HEK293 (cell line): ENCODE data around the gene NPW.

ENCODE experiments used
- CTCF ChIA-PET: fragments of 350-600 bp; formaldehyde crosslinking; extraction: SDS; loops from one replicate; lab custom pipeline; 2021; ENCODE audit warnings: antibody characterized with exemption; lab: Yijun Ruan, JAX
- POLR2A ChIA-PET: fragments of 300-600 bp; formaldehyde crosslinking; extraction: SDS; loops from one replicate; lab custom pipeline; 2020; ENCODE audit warnings: antibody characterized with exemption, inconsistent platforms; lab: Yijun Ruan, JAX
- H3K27ac ChIP-seq: fragments of 200-500 bp; sonication (Bioruptor generic); 2 replicates; pipeline ENCODE4 v1.5.1; 2014; ENCODE audit warnings: low read depth, low read length, control low read depth, inconsistent platforms; ENCODE audit errors: extremely low read depth
- H3K36me3 ChIP-seq, 2 experiments: fragments of 200-500 bp in 1 of 2; sonication (Bioruptor generic) in 1 of 2; 1 replicate in 1 of 2; 2 replicates in 1 of 2; pipeline ENCODE4 v1.5.1; 2014 to 2017; ENCODE audit warnings: inconsistent platforms in 2 of 2, low read length in 2 of 2; ENCODE audit not compliant: control insufficient read depth in 2 of 2, insufficient read depth in 1 of 2
- H3K4me1 ChIP-seq: fragments of 200-500 bp; sonication (Bioruptor generic); 2 replicates; pipeline ENCODE4 v1.5.1; 2014; ENCODE audit warnings: mild to moderate bottlenecking, low read length, inconsistent platforms; ENCODE audit not compliant: control insufficient read depth, insufficient read depth
- H3K4me3 ChIP-seq: 2 replicates; pipeline ENCODE4 v1.5.1; 2011; ENCODE audit warnings: low read depth, mild to moderate bottlenecking, control low read depth, low read length, moderate library complexity
- H3K9me3 ChIP-seq: fragments of 200-500 bp; sonication (Bioruptor generic); 2 replicates; pipeline ENCODE4 v1.5.1; 2014; ENCODE audit warnings: low read depth, low read length, inconsistent platforms; ENCODE audit not compliant: control insufficient read depth, insufficient read depth
- CTCF ChIP-seq: fragments of 450-650 bp; formaldehyde crosslinking; IDR thresholded peaks from 2 replicates; pipeline ENCODE4 v1.5.1; 2016; ENCODE audit warnings: missing biosample characterization, missing genetic modification characterization
- EGR2 ChIP-seq: fragments of 450-650 bp; formaldehyde crosslinking; IDR thresholded peaks from 2 replicates; pipeline ENCODE4 v1.5.1; 2016; ENCODE audit warnings: low read depth, missing biosample characterization, missing genetic modification characterization
- GLIS2 ChIP-seq: fragments of 450-650 bp; formaldehyde crosslinking; IDR thresholded peaks from 2 replicates; pipeline ENCODE4 v1.5.1; 2016; ENCODE audit warnings: missing biosample characterization, missing genetic modification characterization
- HOXC10 ChIP-seq: sonication (generic); formaldehyde crosslinking; IDR thresholded peaks from 2 replicates; pipeline ENCODE4 v1.8.1; 2023; ENCODE audit warnings: mild to moderate bottlenecking, missing genetic modification reagents
- KLF9 ChIP-seq: fragments of 450-650 bp; formaldehyde crosslinking; IDR thresholded peaks from 2 replicates; pipeline ENCODE4 v1.5.1; 2016; ENCODE audit warnings: missing biosample characterization, missing genetic modification characterization, low read depth
- OVOL3 ChIP-seq: fragments of 450-650 bp; formaldehyde crosslinking; IDR thresholded peaks from 2 replicates; pipeline ENCODE4 v1.5.1; 2016; ENCODE audit warnings: missing biosample characterization, missing genetic modification characterization
- SALL2 ChIP-seq: fragments of 450-650 bp; formaldehyde crosslinking; IDR thresholded peaks from 2 replicates; pipeline ENCODE4 v1.5.0; 2017; ENCODE audit warnings: missing biosample characterization, mild to moderate bottlenecking, missing genetic modification characterization, borderline replicate concordance
- SP2 ChIP-seq: fragments of 450-650 bp; formaldehyde crosslinking; IDR thresholded peaks from 2 replicates; pipeline ENCODE4 v1.5.1; 2016; ENCODE audit warnings: missing biosample characterization, missing genetic modification characterization
- SP7 ChIP-seq: fragments of 450-650 bp; formaldehyde crosslinking; IDR thresholded peaks from 2 replicates; pipeline ENCODE4 v1.5.1; 2016; ENCODE audit warnings: missing biosample characterization, missing genetic modification characterization
- TCF7L2 ChIP-seq: IDR thresholded peaks from 2 replicates; pipeline ENCODE4 v1.6.1; 2011; ENCODE audit warnings: low read depth, mild to moderate bottlenecking, inconsistent platforms, low read length, moderate library complexity, borderline replicate concordance
- ZBTB8A ChIP-seq: fragments of 450-650 bp; formaldehyde crosslinking; IDR thresholded peaks from 2 replicates; pipeline ENCODE4 v1.5.1; 2016; ENCODE audit warnings: missing biosample characterization, missing genetic modification characterization
- ZFP69B ChIP-seq: fragments of 450-650 bp; formaldehyde crosslinking; IDR thresholded peaks from 2 replicates; pipeline ENCODE4 v1.5.1; 2016; ENCODE audit warnings: missing biosample characterization, missing genetic modification characterization
- ZNF132 ChIP-seq: fragments of 450-650 bp; formaldehyde crosslinking; IDR thresholded peaks from 2 replicates; pipeline ENCODE4 v1.5.1; 2017; ENCODE audit warnings: missing biosample characterization, missing genetic modification characterization, borderline replicate concordance
- ZNF184 ChIP-seq: fragments of 450-650 bp; IDR thresholded peaks from 2 replicates; pipeline ENCODE4 v1.5.1; 2018; ENCODE audit warnings: missing biosample characterization, mild to moderate bottlenecking, missing genetic modification characterization
- ZNF202 ChIP-seq: fragments of 450-650 bp; formaldehyde crosslinking; IDR thresholded peaks from 2 replicates; pipeline ENCODE4 v1.5.1; 2016; ENCODE audit warnings: missing biosample characterization, missing genetic modification characterization, borderline replicate concordance
- ZNF221 ChIP-seq: fragments of 450-650 bp; formaldehyde crosslinking; IDR thresholded peaks from 2 replicates; pipeline ENCODE4 v1.5.1; 2017; ENCODE audit warnings: missing biosample characterization, missing genetic modification characterization, borderline replicate concordance
- ZNF23 ChIP-seq: fragments of 450-650 bp; formaldehyde crosslinking; IDR thresholded peaks from 2 replicates; pipeline ENCODE4 v1.5.1; 2016; ENCODE audit warnings: missing biosample characterization, missing genetic modification characterization, borderline replicate concordance
- ZNF248 ChIP-seq: fragments of 450-650 bp; formaldehyde crosslinking; IDR thresholded peaks from 2 replicates; pipeline ENCODE4 v1.5.1; 2017; ENCODE audit warnings: missing biosample characterization, missing genetic modification characterization
- ZNF660 ChIP-seq: fragments of 450-650 bp; IDR thresholded peaks from 2 replicates; pipeline ENCODE4 v1.5.1; 2018; ENCODE audit warnings: missing biosample characterization, mild to moderate bottlenecking, missing genetic modification characterization
- ZNF677 ChIP-seq: fragments of 450-650 bp; IDR thresholded peaks from 2 replicates; pipeline ENCODE4 v1.5.0; 2018; ENCODE audit warnings: missing biosample characterization, mild to moderate bottlenecking, missing genetic modification characterization, moderate library complexity
- ZNF692 ChIP-seq: fragments of 450-650 bp; formaldehyde crosslinking; IDR thresholded peaks from 2 replicates; pipeline ENCODE4 v1.5.1; 2016; ENCODE audit warnings: missing biosample characterization, missing genetic modification characterization
- ZXDB ChIP-seq: fragments of 450-650 bp; formaldehyde crosslinking; IDR thresholded peaks from 2 replicates; pipeline ENCODE4 v1.5.1; 2016; ENCODE audit warnings: missing biosample characterization, missing genetic modification characterization
- TF ChIP-seq, protein P1 (sequence below): fragments of 450-650 bp; IDR thresholded peaks from 2 replicates; pipeline ENCODE4 v1.5.1; 2018; ENCODE audit warnings: missing biosample characterization, missing genetic modification characterization
- TF ChIP-seq, protein P2 (sequence below): fragments of 450-650 bp; formaldehyde crosslinking; IDR thresholded peaks from 2 replicates; pipeline ENCODE4 v1.5.1; 2016; ENCODE audit warnings: missing biosample characterization, missing genetic modification characterization, borderline replicate concordance
- TF ChIP-seq, protein P3 (sequence below): fragments of 450-650 bp; formaldehyde crosslinking; IDR thresholded peaks from 2 replicates; pipeline ENCODE4 v1.5.1; 2016; ENCODE audit warnings: missing biosample characterization, missing genetic modification characterization
- TF ChIP-seq, protein P4 (sequence below): fragments of 450-650 bp; formaldehyde crosslinking; IDR thresholded peaks from 2 replicates; pipeline ENCODE4 v1.5.1; 2016; ENCODE audit warnings: missing biosample characterization, missing genetic modification characterization

Gene NPW

GRCh38 chr16:2009164-2009711, 10.3 kb upstream of the NPW start (continued):
- TF ChIP-seq ZBTB8A (tag by site-specific recombination), result peak; percentile 13; the same call in 1 of the 2 replicates
- no peak for TF ChIP-seq ZNF184 (tag by site-specific recombination)
- TF ChIP-seq ZNF202 (tag by site-specific recombination), result no peak
- TF ChIP-seq ZNF248, result no peak
- TF ChIP-seq ZXDB (tag by site-specific recombination), result 0 out of 2 replicates have a peak, but pooled peaks have one; percentile 11
- TF ChIP-seq ZNF677, result no peak
- TF ChIP-seq ZNF660 (tag by site-specific recombination), result peak; percentile 8; the same call in 1 of the 2 replicates
- peak; percentile 46; the same call in 1 of the 2 replicates for TF ChIP-seq GLIS2 (tag by site-specific recombination)
- TF ChIP-seq, protein P1, sequence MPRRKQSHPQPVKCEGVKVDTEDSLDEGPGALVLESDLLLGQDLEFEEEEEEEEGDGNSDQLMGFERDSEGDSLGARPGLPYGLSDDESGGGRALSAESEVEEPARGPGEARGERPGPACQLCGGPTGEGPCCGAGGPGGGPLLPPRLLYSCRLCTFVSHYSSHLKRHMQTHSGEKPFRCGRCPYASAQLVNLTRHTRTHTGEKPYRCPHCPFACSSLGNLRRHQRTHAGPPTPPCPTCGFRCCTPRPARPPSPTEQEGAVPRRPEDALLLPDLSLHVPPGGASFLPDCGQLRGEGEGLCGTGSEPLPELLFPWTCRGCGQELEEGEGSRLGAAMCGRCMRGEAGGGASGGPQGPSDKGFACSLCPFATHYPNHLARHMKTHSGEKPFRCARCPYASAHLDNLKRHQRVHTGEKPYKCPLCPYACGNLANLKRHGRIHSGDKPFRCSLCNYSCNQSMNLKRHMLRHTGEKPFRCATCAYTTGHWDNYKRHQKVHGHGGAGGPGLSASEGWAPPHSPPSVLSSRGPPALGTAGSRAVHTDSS (tag by site-specific recombination), result no peak
- TF ChIP-seq ZNF23 (tag by site-specific recombination), result no peak
- TF ChIP-seq OVOL3, result no peak
- no peak for TF ChIP-seq SALL2
- no peak for TF ChIP-seq HOXC10 (CRISPR knock-in tag)
- TF ChIP-seq ZNF132, result no peak
- no peak for TF ChIP-seq CTCF (tag by site-specific recombination)
- no peak for TF ChIP-seq EGR2 (tag by site-specific recombination)
- no peak for TF ChIP-seq ZNF221 (tag by site-specific recombination)
- TF ChIP-seq TCF7L2, result no peak

DNA sequence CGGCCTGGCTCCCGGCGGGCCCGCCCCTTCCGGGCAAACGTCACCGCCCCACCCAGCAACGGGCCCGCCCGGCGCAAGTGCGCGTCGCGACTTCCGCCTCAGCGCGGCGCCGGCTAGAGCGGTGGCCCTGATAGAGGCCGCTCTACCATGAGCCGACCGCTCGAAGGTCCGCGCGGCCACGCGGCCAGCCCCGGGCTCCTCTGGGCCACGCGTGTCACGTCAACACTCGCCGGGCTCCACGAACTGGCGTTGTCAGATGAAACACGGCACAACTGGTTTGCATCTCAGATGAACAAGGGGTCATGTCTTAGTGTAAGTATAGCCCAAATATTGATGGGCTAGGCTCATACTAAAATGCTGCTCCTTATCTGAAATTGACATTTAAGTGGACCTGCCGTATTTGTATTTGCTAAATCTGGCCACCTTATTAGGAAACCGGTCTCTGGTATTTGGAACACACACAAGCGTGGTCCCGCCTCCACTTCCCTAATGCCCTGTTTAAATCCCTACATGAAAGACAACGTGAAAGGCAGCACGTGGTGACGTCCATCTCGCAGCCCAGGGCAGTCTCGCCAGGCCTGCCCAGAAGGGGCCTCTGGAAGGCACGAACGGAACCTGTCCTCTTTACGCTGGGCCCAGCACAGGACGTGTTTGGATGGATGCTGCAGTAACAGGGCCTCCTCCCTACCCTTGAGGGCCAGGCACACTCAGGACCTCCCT, 9.6 kb upstream of the NPW start, which contains the start of gene ZNF598:
Gene ZNF598 (minus strand): TSS at position 31 of the 720 bp plus-strand sequence.
- POLR2A ChIA-PET, result interaction anchor here (2.7 kb wide), 1 partner anchor 145 kb away, joined by 17 read pairs; the partner anchor contains the start of gene TRAF7
- peaks cover 0 to 23% of the 10 kb centered on the region in 2 experiments; a peak in 1 of 3 replicates for H3K36me3 ChIP-seq
- peak within 1 kb of the TSS; percentile 97 for H3K27ac ChIP-seq
- CTCF ChIA-PET, result interaction anchor here (1.6 kb wide), 1 partner anchor 131 kb away, joined by 7 read pairs; no protein-coding TSS in a partner anchor
- no peaks in the 10 kb centered on the region for H3K9me3 ChIP-seq
- peaks cover 24% of the 10 kb centered on the region for H3K4me1 ChIP-seq
- H3K4me3 ChIP-seq, result peak within 1 kb of the TSS; percentile 75
- TF ChIP-seq, protein P1 (tag by site-specific recombination), result peak; percentile 27; the same call in 1 of the 2 replicates
- peak; percentile 53; the same call in 1 of the 2 replicates for TF ChIP-seq ZBTB8A (tag by site-specific recombination)
- TF ChIP-seq HOXC10 (CRISPR knock-in tag), result no peak
- TF ChIP-seq, protein P2, sequence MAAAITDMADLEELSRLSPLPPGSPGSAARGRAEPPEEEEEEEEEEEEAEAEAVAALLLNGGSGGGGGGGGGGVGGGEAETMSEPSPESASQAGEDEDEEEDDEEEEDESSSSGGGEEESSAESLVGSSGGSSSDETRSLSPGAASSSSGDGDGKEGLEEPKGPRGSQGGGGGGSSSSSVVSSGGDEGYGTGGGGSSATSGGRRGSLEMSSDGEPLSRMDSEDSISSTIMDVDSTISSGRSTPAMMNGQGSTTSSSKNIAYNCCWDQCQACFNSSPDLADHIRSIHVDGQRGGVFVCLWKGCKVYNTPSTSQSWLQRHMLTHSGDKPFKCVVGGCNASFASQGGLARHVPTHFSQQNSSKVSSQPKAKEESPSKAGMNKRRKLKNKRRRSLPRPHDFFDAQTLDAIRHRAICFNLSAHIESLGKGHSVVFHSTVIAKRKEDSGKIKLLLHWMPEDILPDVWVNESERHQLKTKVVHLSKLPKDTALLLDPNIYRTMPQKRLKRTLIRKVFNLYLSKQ (tag by site-specific recombination), result no peak
- peak; percentile 45; the same call in 1 of the 2 replicates for TF ChIP-seq KLF9 (tag by site-specific recombination)
- TF ChIP-seq SP2 (tag by site-specific recombination), result peak; percentile 51
- peak; percentile 76 for TF ChIP-seq SP7 (tag by site-specific recombination)
- peak; percentile 78 for TF ChIP-seq ZNF692 (tag by site-specific recombination)
- TF ChIP-seq, protein P3, sequence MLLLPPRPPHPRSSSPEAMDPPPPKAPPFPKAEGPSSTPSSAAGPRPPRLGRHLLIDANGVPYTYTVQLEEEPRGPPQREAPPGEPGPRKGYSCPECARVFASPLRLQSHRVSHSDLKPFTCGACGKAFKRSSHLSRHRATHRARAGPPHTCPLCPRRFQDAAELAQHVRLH (tag by site-specific recombination), result peak; percentile 76; the same call in 1 of the 2 replicates
- no peak for TF ChIP-seq ZNF221 (tag by site-specific recombination)
- TF ChIP-seq, protein P4, sequence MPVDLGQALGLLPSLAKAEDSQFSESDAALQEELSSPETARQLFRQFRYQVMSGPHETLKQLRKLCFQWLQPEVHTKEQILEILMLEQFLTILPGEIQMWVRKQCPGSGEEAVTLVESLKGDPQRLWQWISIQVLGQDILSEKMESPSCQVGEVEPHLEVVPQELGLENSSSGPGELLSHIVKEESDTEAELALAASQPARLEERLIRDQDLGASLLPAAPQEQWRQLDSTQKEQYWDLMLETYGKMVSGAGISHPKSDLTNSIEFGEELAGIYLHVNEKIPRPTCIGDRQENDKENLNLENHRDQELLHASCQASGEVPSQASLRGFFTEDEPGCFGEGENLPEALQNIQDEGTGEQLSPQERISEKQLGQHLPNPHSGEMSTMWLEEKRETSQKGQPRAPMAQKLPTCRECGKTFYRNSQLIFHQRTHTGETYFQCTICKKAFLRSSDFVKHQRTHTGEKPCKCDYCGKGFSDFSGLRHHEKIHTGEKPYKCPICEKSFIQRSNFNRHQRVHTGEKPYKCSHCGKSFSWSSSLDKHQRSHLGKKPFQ, result no peak
- peak; percentile 60; the same call in 1 of the 2 replicates for TF ChIP-seq ZFP69B
